Gastroesophageal sphincter (tissue), 3 donors: ENCODE measurements around the gene FSCN2.

Experiments
- CTCF ChIP-seq, 4 experiments: fragments of 200-600 bp in 2 of 4; fragments of 450-650 bp in 2 of 4; sonication (generic) in 1 of 4; IDR thresholded peaks; one replicate each; pipeline ENCODE4 v1.5.1; 2017 to 2019; ENCODE audit warnings: antibody characterized with exemption in 4 of 4, mild to moderate bottlenecking in 2 of 4, moderate library complexity in 2 of 4
- EP300 ChIP-seq: sonication (generic); formaldehyde crosslinking; IDR thresholded peaks from one replicate; pipeline ENCODE4 v1.6.1; 2017; ENCODE audit warnings: antibody characterized with exemption, mild to moderate bottlenecking
- POLR2A ChIP-seq, 2 donors: fragments of 450-650 bp; IDR thresholded peaks; one replicate each; pipeline ENCODE4 v1.6.1; 2017; ENCODE audit warnings: antibody characterized with exemption in 2 of 2, mild to moderate bottlenecking in 2 of 2, moderate library complexity in 1 of 2
- POLR2AphosphoS5 ChIP-seq: sonication (generic); formaldehyde crosslinking; IDR thresholded peaks from one replicate; pipeline ENCODE4 v1.6.1; 2017; ENCODE audit warnings: antibody characterized with exemption

GRCh38 chr17:81586096-81586495 is 57.9 kb downstream of the FSCN2 start:
- no peak for TF ChIP-seq CTCF (IDR thresholded peaks at IDR 0.05)
- no peak for TF ChIP-seq POLR2A (IDR thresholded peaks at IDR 0.05)
- TF ChIP-seq EP300, result no peak
- no peak for TF ChIP-seq POLR2AphosphoS5
